Endothelial cell of umbilical vein (primary cell): Measurements from ENCODE around the gene SYCP2. TPM values are rescaled to one million over a fixed set of nuclear protein-coding genes. Genes with fewer than 3 reads are reported as not detected.

Experiments used
- BruUV-seq: library from RNA; stranded (reverse); fragments of 400-500 nt; replicated peaks from 2 replicates; lab custom pipeline; 2021; lab: Mats Ljungman, UMichigan
- CTCF ChIA-PET: fragments of 300-600, 350-600 bp; sonication (Branson Sonifier 250); formaldehyde crosslinking; loops from one replicate; lab custom pipeline; 2021; ENCODE audit warnings: antibody characterized with exemption, inconsistent platforms; lab: Charles Lee
- POLR2A ChIA-PET: fragments of 300-600, 350-600 bp; sonication (Branson Sonifier 250); formaldehyde crosslinking; loops from one replicate; lab custom pipeline; 2021; ENCODE audit warnings: antibody characterized with exemption, inconsistent platforms; lab: Charles Lee
- DNase-seq: peaks from one replicate; pipeline ENCODE4 v3.0.0-alpha.2; 2011; ENCODE audit warnings: low read depth, low spot score
- FAIRE-seq: peaks from 2 replicates; lab custom pipeline; 2011; peaks lifted over from hg19 to GRCh38; lab: Jason Lieb, UNC
- H2AFZ ChIP-seq: 2 replicates; pipeline ENCODE4 v1.6.0; 2012; ENCODE audit warnings: low read depth, low read length, control low read depth, inconsistent platforms
- H3K27ac ChIP-seq: 2 replicates; pipeline ENCODE4 v1.5.1; 2011; ENCODE audit warnings: low read depth, mild to moderate bottlenecking, control low read depth, low read length, moderate library complexity; ENCODE audit not compliant: insufficient read depth
- H3K27me3 ChIP-seq, 2 experiments: 2 replicates each; pipeline versions ENCODE4 v1.6.0 to v1.6.1; 2011; ENCODE audit warnings: low read length in 2 of 2, mixed read lengths in 1 of 2; ENCODE audit not compliant: control insufficient read depth in 2 of 2, insufficient read depth in 2 of 2
- H3K36me3 ChIP-seq, 2 experiments: 2 replicates in 1 of 2; 3 replicates in 1 of 2; pipeline ENCODE4 v1.5.1; 2011; ENCODE audit warnings: low read length in 2 of 2, mild to moderate bottlenecking in 1 of 2, moderate library complexity in 1 of 2; ENCODE audit not compliant: control insufficient read depth in 2 of 2, insufficient read depth in 2 of 2; ENCODE audit errors: extremely low read depth in 1 of 2
- H3K4me1 ChIP-seq: 3 replicates; pipeline ENCODE4 v1.5.1; 2011; ENCODE audit warnings: mild to moderate bottlenecking, low read length; ENCODE audit not compliant: control insufficient read depth, insufficient read depth; ENCODE audit errors: extremely low read depth
- H3K4me2 ChIP-seq: 2 replicates; pipeline ENCODE4 v1.6.1; 2011; ENCODE audit warnings: low read length, control low read depth, mixed read lengths; ENCODE audit not compliant: insufficient read depth
- H3K4me3 ChIP-seq, 3 experiments: fragments of 200-600 bp in 1 of 3; sonication (generic), shearing (Covaris generic) in 1 of 3; replicated peaks in 1 of 3; 2 replicates each; pipeline ENCODE4 v1.5.1; 2011 to 2016; ENCODE audit warnings: control low read depth in 3 of 3, low read length in 3 of 3, mild to moderate bottlenecking in 2 of 3, inconsistent platforms in 1 of 3, low read depth in 1 of 3, moderate library complexity in 1 of 3; ENCODE audit not compliant: insufficient read depth in 1 of 3
- H3K79me2 ChIP-seq: 2 replicates; pipeline ENCODE4 v1.6.0; 2012; ENCODE audit warnings: low read length, inconsistent platforms; ENCODE audit not compliant: control insufficient read depth, insufficient read depth
- H3K9ac ChIP-seq: replicated peaks from 2 replicates; pipeline ENCODE3; 2011; ENCODE audit warnings: low read length, control low read depth; ENCODE audit not compliant: insufficient read depth; ENCODE audit errors: extremely low read depth
- H3K9me1 ChIP-seq: replicated peaks from 3 replicates; pipeline ENCODE4 v1.6.0; 2011; ENCODE audit warnings: mild to moderate bottlenecking, low read length; ENCODE audit not compliant: control insufficient read depth, insufficient read depth; ENCODE audit errors: extremely low read depth
- H3K9me3 ChIP-seq: replicated peaks from 2 replicates; pipeline ENCODE4 v1.5.1; 2012; ENCODE audit warnings: low read length, inconsistent platforms; ENCODE audit not compliant: control insufficient read depth, insufficient read depth
- H4K20me1 ChIP-seq: replicated peaks from 2 replicates; pipeline ENCODE3; 2011; ENCODE audit warnings: mild to moderate bottlenecking, low read length; ENCODE audit not compliant: control insufficient read depth, insufficient read depth; ENCODE audit errors: extremely low read depth
- EZH2 ChIP-seq: IDR thresholded peaks from 2 replicates; pipeline ENCODE4 v1.6.1; 2012; ENCODE audit warnings: borderline replicate concordance, low read depth, mild to moderate bottlenecking, moderate library complexity, low read length, inconsistent platforms; ENCODE audit not compliant: severe bottlenecking
- FOS ChIP-seq: IDR thresholded peaks from 2 replicates; pipeline ENCODE4 v1.6.1; 2011; ENCODE audit warnings: mild to moderate bottlenecking, low read length, moderate library complexity, borderline replicate concordance; ENCODE audit not compliant: insufficient read depth
- GATA2 ChIP-seq: IDR thresholded peaks from 2 replicates; pipeline ENCODE4 v1.7.0; 2011; ENCODE audit warnings: low read depth, mild to moderate bottlenecking, moderate library complexity, mixed read lengths, low read length; ENCODE audit not compliant: insufficient read length, insufficient read depth
- JUN ChIP-seq: IDR thresholded peaks from 2 replicates; pipeline ENCODE4 v1.6.1; 2011; ENCODE audit warnings: borderline replicate concordance, low read depth; ENCODE audit not compliant: insufficient read length, insufficient read depth
- MYC ChIP-seq: IDR thresholded peaks from one replicate; pipeline ENCODE4 v1.6.1; 2011; ENCODE audit warnings: mild to moderate bottlenecking, low read depth, low read length
- POLR2A ChIP-seq: IDR thresholded peaks from 2 replicates; pipeline ENCODE4 v1.6.1; 2012; ENCODE audit warnings: low read depth, mild to moderate bottlenecking, control low read depth, low read length
- POLR2AphosphoS5 ChIP-seq: IDR thresholded peaks from 2 replicates; pipeline ENCODE4 v1.6.1; 2012; ENCODE audit warnings: low read depth, mild to moderate bottlenecking, control low read depth, low read length, moderate library complexity; ENCODE audit not compliant: insufficient read depth
- dilution Hi-C: fragments of 300-500 bp; cut with MboI; formaldehyde crosslinking; loops from one replicate; pipeline ENCODE4 v1.15.0; 2019; ENCODE audit warnings: low sequenced_read_pairs; ENCODE audit not compliant: extremely low pct_ligation_motif_present
- intact Hi-C: fragments of 100-400 bp; cut with micrococcal nuclease; formaldehyde crosslinking; loops from one replicate; pipeline ENCODE4 v1.10.0; 2022
- polyA plus RNA-seq, 4 experiments: library from polyadenylated mRNA; depleted of rRNA in 3 of 4; stranded (reverse) in 3 of 4; unstranded in 1 of 4; fragments of >200 nt; gene quantifications; 2 replicates each; pipeline versions ENCODE4 v1.2.1 to v1.2.3, GENCODE V29; 2011 to 2012; ENCODE audit warnings: missing spikeins in 1 of 4
- total RNA-seq: library from RNA; stranded (reverse); gene quantifications from 2 replicates; pipeline ENCODE4 v1.2.3, GENCODE V29; 2021
- TF ChIP-seq, protein P1 (sequence below): IDR thresholded peaks from 2 replicates; pipeline ENCODE4 v1.6.1; 2011; ENCODE audit not compliant: insufficient read depth, insufficient read length
- TF ChIP-seq, protein P2 (sequence below), 2 donors: IDR thresholded peaks; 1 replicate in 1 of 2; 2 replicates in 1 of 2; pipeline ENCODE4 v1.5.1; 2011; ENCODE audit warnings: low read length in 2 of 2, mild to moderate bottlenecking in 2 of 2, moderate library complexity in 2 of 2, control low read depth in 1 of 2, inconsistent platforms in 1 of 2, low read depth in 1 of 2; ENCODE audit not compliant: insufficient read depth in 1 of 2; ENCODE audit errors: extremely low read depth in 1 of 2

Gene SYCP2
- total and polyA plus RNA-seq, 2 donors (not counting 3 experiments of a cell fraction or from before 2014, with no cell fraction given) = 0.07 to 0.35 TPM

DNA sequence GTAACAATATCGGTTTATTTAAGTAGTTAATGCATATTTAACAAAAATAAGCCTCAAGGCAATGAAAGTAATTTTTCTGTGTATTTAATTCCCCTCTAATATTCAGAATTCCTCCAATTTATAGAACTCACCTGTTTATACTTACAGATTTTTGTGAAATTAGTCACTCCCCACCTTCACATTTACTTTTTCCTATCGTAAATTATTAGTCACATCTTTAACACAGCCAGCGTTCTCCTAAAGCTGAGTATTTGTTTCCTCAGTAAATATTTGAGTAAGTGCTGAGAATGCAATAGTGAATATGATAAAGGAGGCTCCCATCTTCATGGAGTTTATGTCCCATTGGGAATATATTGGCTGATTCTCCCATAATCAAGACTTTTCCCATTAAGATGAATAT is 88.0 kb downstream of the SYCP2 start:
- FAIRE-seq = no peak
- no TSS peak for BruUV-seq

More for the DNA sequence above, 88.0 kb downstream of the SYCP2 start:
- H3K4me3 ChIP-seq = no peak overlapping the region
- TF ChIP-seq JUN = no peak
- TF ChIP-seq POLR2AphosphoS5 = no peak
- TF ChIP-seq EZH2 = no peak
- TF ChIP-seq MYC = no peak
- TF ChIP-seq, protein P1, sequence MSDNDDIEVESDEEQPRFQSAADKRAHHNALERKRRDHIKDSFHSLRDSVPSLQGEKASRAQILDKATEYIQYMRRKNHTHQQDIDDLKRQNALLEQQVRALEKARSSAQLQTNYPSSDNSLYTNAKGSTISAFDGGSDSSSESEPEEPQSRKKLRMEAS = no peak
- TF ChIP-seq GATA2 = no peak
- no peak for TF ChIP-seq POLR2A
- TF ChIP-seq, protein P2, sequence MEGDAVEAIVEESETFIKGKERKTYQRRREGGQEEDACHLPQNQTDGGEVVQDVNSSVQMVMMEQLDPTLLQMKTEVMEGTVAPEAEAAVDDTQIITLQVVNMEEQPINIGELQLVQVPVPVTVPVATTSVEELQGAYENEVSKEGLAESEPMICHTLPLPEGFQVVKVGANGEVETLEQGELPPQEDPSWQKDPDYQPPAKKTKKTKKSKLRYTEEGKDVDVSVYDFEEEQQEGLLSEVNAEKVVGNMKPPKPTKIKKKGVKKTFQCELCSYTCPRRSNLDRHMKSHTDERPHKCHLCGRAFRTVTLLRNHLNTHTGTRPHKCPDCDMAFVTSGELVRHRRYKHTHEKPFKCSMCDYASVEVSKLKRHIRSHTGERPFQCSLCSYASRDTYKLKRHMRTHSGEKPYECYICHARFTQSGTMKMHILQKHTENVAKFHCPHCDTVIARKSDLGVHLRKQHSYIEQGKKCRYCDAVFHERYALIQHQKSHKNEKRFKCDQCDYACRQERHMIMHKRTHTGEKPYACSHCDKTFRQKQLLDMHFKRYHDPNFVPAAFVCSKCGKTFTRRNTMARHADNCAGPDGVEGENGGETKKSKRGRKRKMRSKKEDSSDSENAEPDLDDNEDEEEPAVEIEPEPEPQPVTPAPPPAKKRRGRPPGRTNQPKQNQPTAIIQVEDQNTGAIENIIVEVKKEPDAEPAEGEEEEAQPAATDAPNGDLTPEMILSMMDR (IDR thresholded peaks at IDR 0.05; ENCODE audit: extremely low read depth in 1 of 2, insufficient read depth in 1 of 2, low read depth in 1 of 2, low read length in 2 of 2) = no peak
- no peak for TF ChIP-seq FOS
- H3K9me1 ChIP-seq = no peaks in the 10 kb centered on the region
- intact Hi-C loops = no loop called here
- H3K9ac ChIP-seq = no peak overlapping the region
- DNase-seq = no peak
- no peaks in the 10 kb centered on the region for H3K36me3 ChIP-seq
- no peaks in the 10 kb centered on the region for H3K27me3 ChIP-seq
- no peaks in the 10 kb centered on the region for H3K4me1 ChIP-seq
- no peaks in the 10 kb centered on the region for H3K79me2 ChIP-seq
- no peak overlapping the region for H2AFZ ChIP-seq
- H3K27ac ChIP-seq = no peak overlapping the region
- no peak overlapping the region for H3K4me2 ChIP-seq
- POLR2A ChIA-PET = no interaction called here
- H3K9me3 ChIP-seq = no peaks in the 10 kb centered on the region
- dilution Hi-C loops = no loop called here
- no peaks in the 10 kb centered on the region for H4K20me1 ChIP-seq
- CTCF ChIA-PET = no interaction called here
